Neural progenitor cell (in vitro differentiated cells): ENCODE measurements around the gene GALNT17. TPM values are rescaled to one million over a fixed set of nuclear protein-coding genes. Genes with fewer than 3 reads are reported as not detected.

Source experiments
- DNase-seq: peaks from one replicate; pipeline ENCODE4 v3.0.0-alpha.2; 2016; ENCODE audit warnings: low spot score
- H2AFZ ChIP-seq: fragments of 200-600 bp; sonication (generic); replicated peaks from 2 replicates; pipeline ENCODE4 v1.6.1; 2016; ENCODE audit warnings: antibody characterized with exemption
- H3F3A ChIP-seq: fragments of 200-600 bp; sonication (generic); 2 replicates; pipeline ENCODE4 v1.6.1; 2016; ENCODE audit warnings: antibody characterized with exemption, low read depth
- H3K27ac ChIP-seq: fragments of 200-600 bp; sonication (generic); 2 replicates; pipeline ENCODE4 v1.5.1; 2016; ENCODE audit warnings: mild to moderate bottlenecking
- H3K27me3 ChIP-seq: fragments of 200-600 bp; sonication (generic); 2 replicates; pipeline ENCODE4 v1.6.1; 2016; ENCODE audit warnings: mild to moderate bottlenecking, moderate library complexity
- H3K36me3 ChIP-seq: fragments of 200-600 bp; sonication (generic); 2 replicates; pipeline ENCODE4 v1.5.1; 2016
- H3K4me1 ChIP-seq: fragments of 200-600 bp; sonication (generic); 2 replicates; pipeline ENCODE4 v1.6.1; 2016; ENCODE audit warnings: mixed run types
- H3K4me2 ChIP-seq: fragments of 200-600 bp; sonication (generic); 2 replicates; pipeline ENCODE4 v1.6.1; 2016
- H3K4me3 ChIP-seq: fragments of 200-600 bp; sonication (generic); 2 replicates; pipeline ENCODE4 v1.5.1; 2016
- H3K79me2 ChIP-seq: fragments of 200-600 bp; sonication (generic); 2 replicates; pipeline ENCODE4 v1.6.1; 2016; ENCODE audit warnings: low read depth
- H3K9ac ChIP-seq: fragments of 200-600 bp; sonication (generic); 2 replicates; pipeline ENCODE4 v1.6.1; 2016
- H3K9me3 ChIP-seq: fragments of 200-600 bp; sonication (generic); 2 replicates; pipeline ENCODE4 v1.5.1; 2016; ENCODE audit warnings: low read depth
- H4K20me1 ChIP-seq: fragments of 200-600 bp; sonication (generic); 2 replicates; pipeline ENCODE4 v1.6.1; 2016; ENCODE audit warnings: low read depth
- H3K27ac Mint-ChIP-seq: 3 replicates; pipeline ENCODE4 v1.8.0; 2021; ENCODE audit warnings: mixed read lengths
- H3K27me3 Mint-ChIP-seq: 2 replicates; pipeline ENCODE4 v1.8.0; 2022; ENCODE audit warnings: low read depth, mild to moderate bottlenecking, inconsistent platforms, moderate library complexity, mixed read lengths; ENCODE audit not compliant: insufficient read depth
- H3K36me3 Mint-ChIP-seq: 3 replicates; pipeline ENCODE4 v1.8.0; 2021; ENCODE audit warnings: mixed read lengths
- H3K4me1 Mint-ChIP-seq: 3 replicates; pipeline ENCODE4 v1.8.0; 2021; ENCODE audit warnings: mixed read lengths
- H3K4me3 Mint-ChIP-seq: 3 replicates; pipeline ENCODE4 v1.8.0; 2021; ENCODE audit warnings: mild to moderate bottlenecking, moderate library complexity, mixed read lengths
- H3K9me3 Mint-ChIP-seq: 3 replicates; pipeline ENCODE4 v1.8.0; 2020; ENCODE audit warnings: mixed read lengths
- EZH2 ChIP-seq: fragments of 200-600 bp; sonication (generic); IDR thresholded peaks from 2 replicates; pipeline ENCODE4 v1.6.1; 2017; ENCODE audit warnings: antibody characterized with exemption, mild to moderate bottlenecking, moderate library complexity
- EZH2phosphoT487 ChIP-seq: fragments of 200-600 bp; sonication (generic); IDR thresholded peaks from 2 replicates; pipeline ENCODE4 v1.6.1; 2017; ENCODE audit warnings: antibody characterized with exemption
- total RNA-seq: library from RNA; depleted of rRNA; stranded (reverse); fragments of >200 nt; gene quantifications from 2 replicates; pipeline ENCODE4 v1.2.3, GENCODE V29; 2015; ENCODE audit warnings: low replicate concordance
- TF ChIP-seq, protein P1 (sequence below): fragments of 200-600 bp; sonication (generic); IDR thresholded peaks from 2 replicates; pipeline ENCODE4 v1.5.1; 2017; ENCODE audit warnings: antibody characterized with exemption, mild to moderate bottlenecking

The GALNT17 gene
- total RNA-seq, 1 donor from 2014 or later, result 17.1 TPM

- Mint-ChIP-seq H3K27ac (no peak overlapping the region), H3K27me3 (peaks cover 7% of the 10 kb centered on the region), H3K9me3 (peaks cover 7% of the 10 kb centered on the region), H3K4me1 (peaks cover 20% of the 10 kb centered on the region), H3K4me3 (no peak overlapping the region), H3K36me3 (no peaks in the 10 kb centered on the region)
- H3K4me3 ChIP-seq, result no peak overlapping the region
- H3K4me1 ChIP-seq, result peaks cover 4% of the 10 kb centered on the region
- no peak for DNase-seq
- no peaks in the 10 kb centered on the region for H3K36me3 ChIP-seq
- TF ChIP-seq EZH2 (no peak), EZH2phosphoT487 (no peak)
- TF ChIP-seq, protein P1, sequence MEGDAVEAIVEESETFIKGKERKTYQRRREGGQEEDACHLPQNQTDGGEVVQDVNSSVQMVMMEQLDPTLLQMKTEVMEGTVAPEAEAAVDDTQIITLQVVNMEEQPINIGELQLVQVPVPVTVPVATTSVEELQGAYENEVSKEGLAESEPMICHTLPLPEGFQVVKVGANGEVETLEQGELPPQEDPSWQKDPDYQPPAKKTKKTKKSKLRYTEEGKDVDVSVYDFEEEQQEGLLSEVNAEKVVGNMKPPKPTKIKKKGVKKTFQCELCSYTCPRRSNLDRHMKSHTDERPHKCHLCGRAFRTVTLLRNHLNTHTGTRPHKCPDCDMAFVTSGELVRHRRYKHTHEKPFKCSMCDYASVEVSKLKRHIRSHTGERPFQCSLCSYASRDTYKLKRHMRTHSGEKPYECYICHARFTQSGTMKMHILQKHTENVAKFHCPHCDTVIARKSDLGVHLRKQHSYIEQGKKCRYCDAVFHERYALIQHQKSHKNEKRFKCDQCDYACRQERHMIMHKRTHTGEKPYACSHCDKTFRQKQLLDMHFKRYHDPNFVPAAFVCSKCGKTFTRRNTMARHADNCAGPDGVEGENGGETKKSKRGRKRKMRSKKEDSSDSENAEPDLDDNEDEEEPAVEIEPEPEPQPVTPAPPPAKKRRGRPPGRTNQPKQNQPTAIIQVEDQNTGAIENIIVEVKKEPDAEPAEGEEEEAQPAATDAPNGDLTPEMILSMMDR, result no peak
- H3F3A ChIP-seq, result no peaks in the 10 kb centered on the region
- no peak overlapping the region for H3K4me2 ChIP-seq
- no peak overlapping the region for H3K9ac ChIP-seq
- H3K79me2 ChIP-seq, result no peaks in the 10 kb centered on the region
- H4K20me1 ChIP-seq, result no peaks in the 10 kb centered on the region
- H3K27ac ChIP-seq, result no peak overlapping the region
- H2AFZ ChIP-seq, result no peak overlapping the region
- H3K9me3 ChIP-seq, result no peaks in the 10 kb centered on the region
- H3K27me3 ChIP-seq, result no peaks in the 10 kb centered on the region
Observed at GRCh38 chr7:71539615-71540014, 407.7 kb downstream of the GALNT17 start.

GRCh38 chr7:71541707-71542353, 409.9 kb downstream of the GALNT17 start:
- Mint-ChIP-seq H3K27me3 (peaks cover 7% of the 10 kb centered on the region), H3K27ac (no peak overlapping the region), H3K9me3 (peaks cover 7% of the 10 kb centered on the region), H3K4me3 (no peak overlapping the region), H3K36me3 (no peaks in the 10 kb centered on the region), H3K4me1 (peaks cover 20% of the 10 kb centered on the region)
- Histone ChIP-seq H3K36me3 (no peaks in the 10 kb centered on the region), H2AFZ (no peak overlapping the region), H3K9ac (no peak overlapping the region), H3K27me3 (no peaks in the 10 kb centered on the region), H3K4me2 (no peak overlapping the region), H3K4me1 (peaks cover 4% of the 10 kb centered on the region), H3K9me3 (no peaks in the 10 kb centered on the region), H3F3A (no peaks in the 10 kb centered on the region), H4K20me1 (no peaks in the 10 kb centered on the region), H3K4me3 (no peak overlapping the region), H3K79me2 (no peaks in the 10 kb centered on the region), H3K27ac (no peak overlapping the region)
- TF ChIP-seq, protein P1, result no peak
- TF ChIP-seq EZH2 (no peak), EZH2phosphoT487 (no peak)
- no peak for DNase-seq

GRCh38 chr7:71543396-71543795, 411.5 kb downstream of the GALNT17 start:
- Mint-ChIP-seq H3K27ac (no peak overlapping the region), H3K4me3 (no peak overlapping the region), H3K36me3 (no peaks in the 10 kb centered on the region), H3K9me3 (peaks cover 5% of the 10 kb centered on the region), H3K27me3 (peaks cover 4% of the 10 kb centered on the region), H3K4me1 (peaks cover 20% of the 10 kb centered on the region)
- Histone ChIP-seq H3K4me3 (no peak overlapping the region), H3K79me2 (no peaks in the 10 kb centered on the region), H4K20me1 (no peaks in the 10 kb centered on the region), H2AFZ (no peak overlapping the region), H3K27me3 (no peaks in the 10 kb centered on the region), H3K4me2 (no peak overlapping the region), H3K36me3 (no peaks in the 10 kb centered on the region), H3K27ac (no peak overlapping the region), H3F3A (no peaks in the 10 kb centered on the region), H3K9ac (no peak overlapping the region), H3K4me1 (peaks cover 4% of the 10 kb centered on the region), H3K9me3 (no peaks in the 10 kb centered on the region)
- TF ChIP-seq EZH2phosphoT487 (no peak), EZH2 (no peak)
- TF ChIP-seq, protein P1, result no peak
- DNase-seq, result no peak
